IPS-18c (cell line): Measurements from ENCODE around the gene KCNQ1.

Experiments used
- H3K4me3 ChIP-seq: 2 replicates; pipeline ENCODE4 v1.7.0; 2013; ENCODE audit warnings: low read depth, mild to moderate bottlenecking, low read length, moderate library complexity; ENCODE audit not compliant: insufficient read depth
- H3K9me3 ChIP-seq: one replicate; pipeline ENCODE4 v1.6.1; 2013; ENCODE audit warnings: mild to moderate bottlenecking, low read length, moderate library complexity; ENCODE audit not compliant: control insufficient read depth, insufficient read depth

Gene KCNQ1

GRCh38 chr11:2801711-2802388 is 357.0 kb downstream of the KCNQ1 start:
- no peaks in the 10 kb centered on the region for H3K9me3 ChIP-seq

GRCh38 chr11:2802389-2803185 is 357.8 kb downstream of the KCNQ1 start:
- no peak overlapping the region for H3K4me3 ChIP-seq

More at GRCh38 chr11:2801711-2802388, 357.0 kb downstream of the KCNQ1 start:
- H3K4me3 ChIP-seq, result no peak overlapping the region

GRCh38 chr11:2803186-2804091 is 358.6 kb downstream of the KCNQ1 start:
- H3K4me3 ChIP-seq, result no peak overlapping the region
- peaks cover 2% of the 10 kb centered on the region for H3K9me3 ChIP-seq

More at GRCh38 chr11:2802389-2803185, 357.8 kb downstream of the KCNQ1 start:
- peaks cover under 1% of the 10 kb centered on the region for H3K9me3 ChIP-seq

GRCh38 chr11:2804189-2804588 is 359.4 kb downstream of the KCNQ1 start:
- Histone ChIP-seq H3K4me3 (no peak overlapping the region), H3K9me3 (peaks cover 2% of the 10 kb centered on the region)

- H3K4me3 ChIP-seq, result no peak overlapping the region
- H3K9me3 ChIP-seq, result peaks cover 2% of the 10 kb centered on the region
These were observed 360.0 kb downstream of the KCNQ1 start for GRCh38 chr11:2804701-2805387.

GRCh38 chr11:2805388-2806056 is 360.7 kb downstream of the KCNQ1 start:
- Histone ChIP-seq H3K4me3 (no peak overlapping the region), H3K9me3 (peaks cover 2% of the 10 kb centered on the region)

- H3K9me3 ChIP-seq, result peaks cover 2% of the 10 kb centered on the region
These were observed 361.7 kb downstream of the KCNQ1 start for GRCh38 chr11:2806351-2807024.

GRCh38 chr11:2807025-2807681 is 362.3 kb downstream of the KCNQ1 start:
- H3K9me3 ChIP-seq, result peaks cover 2% of the 10 kb centered on the region
- H3K4me3 ChIP-seq, result no peak overlapping the region

More at GRCh38 chr11:2806351-2807024, 361.7 kb downstream of the KCNQ1 start:
- no peak overlapping the region for H3K4me3 ChIP-seq

- H3K9me3 ChIP-seq, result peaks cover 2% of the 10 kb centered on the region
- no peak overlapping the region for H3K4me3 ChIP-seq
These were observed 363.0 kb downstream of the KCNQ1 start for GRCh38 chr11:2807801-2808241.

GRCh38 chr11:2808850-2809846 is 364.3 kb downstream of the KCNQ1 start:
- Histone ChIP-seq H3K9me3 (peaks cover 2% of the 10 kb centered on the region), H3K4me3 (no peak overlapping the region)

- Histone ChIP-seq H3K4me3 (no peak overlapping the region), H3K9me3 (peaks cover 4% of the 10 kb centered on the region)
These were observed 365.0 kb downstream of the KCNQ1 start for GRCh38 chr11:2809854-2810253.

GRCh38 chr11:2810411-2811205 is 365.8 kb downstream of the KCNQ1 start:
- H3K9me3 ChIP-seq, result peaks cover 4% of the 10 kb centered on the region
- H3K4me3 ChIP-seq, result no peak overlapping the region

- H3K9me3 ChIP-seq, result peaks cover 8% of the 10 kb centered on the region
- no peak overlapping the region for H3K4me3 ChIP-seq
These were observed 366.6 kb downstream of the KCNQ1 start for GRCh38 chr11:2811206-2812091.
